AG04450 (cell line): ENCODE results near the gene FAM98C. TPM values are rescaled to one million over a fixed set of nuclear protein-coding genes. Genes with fewer than 3 reads are reported as not detected.
"Not testable (repeated sequence)": the region's sequence is repeated elsewhere in the genome, so short reads cannot be mapped to it uniquely, and the experiment has no call there.

Source experiments
- CTCF ChIA-PET: fragments of 300-600, 350-600 bp; formaldehyde crosslinking; extraction: SDS; loops from one replicate; lab custom pipeline; 2022; ENCODE audit warnings: antibody characterized with exemption, inconsistent platforms; lab: Charles Lee
- POLR2A ChIA-PET: fragments of 350-600 bp; formaldehyde crosslinking; extraction: SDS; loops from one replicate; lab custom pipeline; 2021; ENCODE audit warnings: antibody characterized with exemption, inconsistent platforms; lab: Yijun Ruan, JAX
- DNase-seq: peaks from one replicate; pipeline ENCODE4 v3.0.0-alpha.2; 2011; ENCODE audit warnings: low read depth, low spot score
- H3K27ac ChIP-seq: one replicate; pipeline ENCODE4 v1.5.1; 2012; ENCODE audit warnings: low read depth, low read length, control low read depth
- H3K27me3 ChIP-seq: one replicate; pipeline ENCODE4 v1.6.0; 2012; ENCODE audit warnings: low read length; ENCODE audit not compliant: control insufficient read depth, insufficient read depth
- H3K4me3 ChIP-seq: 2 replicates; pipeline ENCODE4 v1.5.1; 2011; ENCODE audit warnings: mild to moderate bottlenecking, low read depth, low read length, control low read depth
- H3K9me3 ChIP-seq: 2 replicates; pipeline ENCODE4 v1.5.1; 2012; ENCODE audit warnings: low read length; ENCODE audit not compliant: control insufficient read depth, insufficient read depth
- polyA plus RNA-seq: library from polyadenylated mRNA; depleted of rRNA; stranded (reverse); fragments of >200 nt; gene quantifications from 2 replicates; pipeline ENCODE4 v1.2.3, GENCODE V29; 2011
- TF ChIP-seq, protein P1 (sequence below): IDR thresholded peaks from 2 replicates; pipeline ENCODE4 v1.5.1; 2011; ENCODE audit warnings: low read depth, low read length, control low read depth, inconsistent platforms

The FAM98C gene
- polyA plus RNA-seq, 1 experiment, result 5.0 TPM

- ChIA-PET CTCF (interaction anchor here (1.0 kb wide), 1 partner anchor 42 kb away, joined by 4 read pairs; the partner anchor contains the start of gene FAM98C), POLR2A (no interaction called here)
- H3K4me3 ChIP-seq, result no peak overlapping the region
- H3K9me3 ChIP-seq, result no peaks in the 10 kb centered on the region; the same call in 1 of the 2 replicates
- no peak overlapping the region for H3K27ac ChIP-seq
- DNase-seq, result no peak
- TF ChIP-seq, protein P1, sequence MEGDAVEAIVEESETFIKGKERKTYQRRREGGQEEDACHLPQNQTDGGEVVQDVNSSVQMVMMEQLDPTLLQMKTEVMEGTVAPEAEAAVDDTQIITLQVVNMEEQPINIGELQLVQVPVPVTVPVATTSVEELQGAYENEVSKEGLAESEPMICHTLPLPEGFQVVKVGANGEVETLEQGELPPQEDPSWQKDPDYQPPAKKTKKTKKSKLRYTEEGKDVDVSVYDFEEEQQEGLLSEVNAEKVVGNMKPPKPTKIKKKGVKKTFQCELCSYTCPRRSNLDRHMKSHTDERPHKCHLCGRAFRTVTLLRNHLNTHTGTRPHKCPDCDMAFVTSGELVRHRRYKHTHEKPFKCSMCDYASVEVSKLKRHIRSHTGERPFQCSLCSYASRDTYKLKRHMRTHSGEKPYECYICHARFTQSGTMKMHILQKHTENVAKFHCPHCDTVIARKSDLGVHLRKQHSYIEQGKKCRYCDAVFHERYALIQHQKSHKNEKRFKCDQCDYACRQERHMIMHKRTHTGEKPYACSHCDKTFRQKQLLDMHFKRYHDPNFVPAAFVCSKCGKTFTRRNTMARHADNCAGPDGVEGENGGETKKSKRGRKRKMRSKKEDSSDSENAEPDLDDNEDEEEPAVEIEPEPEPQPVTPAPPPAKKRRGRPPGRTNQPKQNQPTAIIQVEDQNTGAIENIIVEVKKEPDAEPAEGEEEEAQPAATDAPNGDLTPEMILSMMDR, result no peak
- H3K27me3 ChIP-seq, result peaks cover 36% of the 10 kb centered on the region
These were observed 42.5 kb upstream of the FAM98C start for GRCh38 chr19:38360351-38360750.

DNA sequence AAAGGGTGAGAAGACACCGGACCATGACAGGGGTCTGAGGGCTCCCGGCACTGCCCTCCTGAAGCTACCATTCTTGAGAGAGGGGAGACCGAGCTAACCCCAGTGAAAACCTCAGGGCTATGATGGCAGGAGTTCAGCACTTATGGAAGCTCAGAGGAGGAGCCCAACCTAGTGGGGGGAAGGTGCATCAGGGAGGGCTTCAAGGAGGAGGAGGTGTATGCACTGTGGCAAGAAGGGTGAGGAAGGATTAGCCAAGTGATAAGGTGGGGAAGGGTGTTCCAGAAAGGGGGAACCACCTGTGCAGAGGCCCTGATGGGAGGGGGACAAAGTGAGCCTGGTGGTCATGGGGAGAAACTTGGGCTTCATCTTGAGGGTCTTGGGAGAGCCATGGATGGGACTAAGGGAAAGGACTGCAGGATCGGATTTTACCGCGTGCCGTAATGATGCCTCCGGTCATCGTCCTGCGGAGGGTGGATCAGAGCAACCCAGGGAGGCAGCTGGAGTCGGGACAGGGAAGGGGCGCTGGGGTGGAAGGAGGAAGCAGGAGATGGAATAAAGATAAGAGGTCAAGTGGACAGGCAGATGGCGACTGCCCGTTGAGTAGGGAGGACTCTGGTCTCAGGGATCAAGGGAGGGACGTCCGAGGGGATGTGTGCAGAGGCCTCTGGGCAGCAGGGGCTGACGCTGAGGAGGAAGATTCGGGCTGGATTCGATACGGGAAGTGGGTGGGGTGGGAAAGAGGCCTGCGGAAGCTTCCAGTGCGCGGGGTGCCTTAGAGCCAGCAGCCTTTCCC lies 41.9 kb upstream of the FAM98C start:
- DNase-seq, result no peak
- no peaks in the 10 kb centered on the region; the same call in 1 of the 2 replicates for H3K9me3 ChIP-seq
- TF ChIP-seq, protein P1, result no peak
- ChIA-PET POLR2A (interaction anchor here (1.2 kb wide), 1 partner anchor 13 kb away, joined by 5 read pairs; the partner anchor contains the start of gene PSMD8), CTCF (interaction anchor here (1.0 kb wide), 1 partner anchor 42 kb away, joined by 4 read pairs; the partner anchor contains the start of gene FAM98C)
- peaks cover 35% of the 10 kb centered on the region for H3K27me3 ChIP-seq
- H3K4me3 ChIP-seq, result peak overlapping the region; percentile 69
- no peak overlapping the region for H3K27ac ChIP-seq

GRCh38 chr19:38361633-38362075 lies 41.2 kb upstream of the FAM98C start:
- Histone ChIP-seq H3K27me3 (peaks cover 33% of the 10 kb centered on the region), H3K9me3 (no peaks in the 10 kb centered on the region; the same call in 1 of the 2 replicates), H3K27ac (no peak overlapping the region), H3K4me3 (peak overlapping the region; percentile 69)
- DNase-seq, result no peak
- TF ChIP-seq, protein P1, result 0 out of 2 replicates have a peak, but pooled peaks have one; percentile 19
- ChIA-PET CTCF (interaction anchor here (0.6 kb wide), 1 partner anchor 68 kb away, joined by 3 read pairs; no protein-coding TSS in a partner anchor), POLR2A (interaction anchor here (1.2 kb wide), 1 partner anchor 13 kb away, joined by 5 read pairs; the partner anchor contains the start of gene PSMD8)

DNA sequence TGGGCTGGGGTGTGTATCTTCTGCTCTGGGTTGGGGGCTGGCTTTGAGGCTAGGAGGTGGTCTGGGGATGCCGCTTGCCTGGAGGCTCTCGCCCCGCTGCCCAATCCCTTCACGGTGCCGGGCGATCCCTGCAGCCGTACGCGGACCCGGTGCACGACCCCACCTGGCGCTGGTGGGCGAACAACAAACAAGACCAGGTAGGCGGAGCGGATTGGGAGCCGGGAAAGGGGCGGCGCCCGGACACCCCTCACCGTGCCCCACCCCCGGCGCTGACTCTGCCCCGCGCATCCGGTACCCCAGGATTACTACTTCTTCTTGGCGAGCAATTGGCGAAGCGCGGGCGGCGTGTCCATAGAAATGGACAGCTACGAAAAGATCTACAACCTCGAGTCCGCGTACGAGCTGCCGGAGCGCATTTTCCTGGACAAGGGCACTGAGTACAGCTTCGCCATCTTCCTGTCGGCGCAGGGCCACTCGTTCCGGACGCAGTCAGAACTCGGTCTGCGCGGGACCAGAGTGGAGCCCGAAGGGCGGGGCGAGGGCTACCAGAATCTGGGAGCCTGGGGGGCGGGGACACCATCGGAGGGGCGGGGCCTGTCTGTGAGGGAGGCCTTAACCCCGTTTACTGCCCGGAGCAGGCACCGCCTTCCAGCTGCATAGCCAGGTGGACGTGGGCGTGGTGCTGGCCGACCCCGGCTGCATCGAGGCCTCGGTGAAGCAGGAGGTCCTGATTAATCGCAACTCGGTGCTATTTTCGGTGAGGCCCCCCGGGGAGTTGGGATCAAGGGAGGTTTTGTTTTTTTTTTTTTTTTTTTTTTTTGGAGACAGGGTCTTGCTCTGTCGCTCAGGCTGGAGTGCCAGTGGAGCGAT lies 40.6 kb upstream of the FAM98C start:
- no peak overlapping the region for H3K27ac ChIP-seq
- DNase-seq, result no peak
- no peaks in the 10 kb centered on the region; the same call in 1 of the 2 replicates for H3K9me3 ChIP-seq
- peaks cover 33% of the 10 kb centered on the region for H3K27me3 ChIP-seq
- ChIA-PET POLR2A (interaction anchor here (1.2 kb wide), 1 partner anchor 12 kb away, joined by 5 read pairs; the partner anchor contains the start of gene PSMD8), CTCF (interaction anchor here (0.6 kb wide), 1 partner anchor 68 kb away, joined by 3 read pairs; no protein-coding TSS in a partner anchor)
- peak overlapping the region; percentile 69 for H3K4me3 ChIP-seq
- TF ChIP-seq, protein P1, result no peak

- CTCF ChIA-PET, H3K9me3 ChIP-seq, DNase-seq, POLR2A ChIA-PET, H3K4me3 ChIP-seq, H3K27ac ChIP-seq: not testable (repeated sequence)
- peaks cover 33% of the 10 kb centered on the region for H3K27me3 ChIP-seq
These were observed 39.8 kb upstream of the FAM98C start for GRCh38 chr19:38362946-38363688.
